MCF 10A (cell line): ENCODE measurements around the gene EVL. TPM values are rescaled to one million over a fixed set of nuclear protein-coding genes. Genes with fewer than 3 reads are reported as not detected.
"Not testable (repeated sequence)": the region's sequence is repeated elsewhere in the genome, so short reads cannot be mapped to it uniquely, and the experiment has no call there.

ENCODE experiments used
- BruUV-seq: library from RNA; stranded (reverse); fragments of 400-500 nt; replicated peaks from 2 replicates; lab custom pipeline; 2021; lab: Mats Ljungman, UMichigan
- CTCF ChIA-PET: fragments of 300-600 bp; sonication (Branson Sonifier 250); formaldehyde crosslinking; extraction: SDS; loops from one replicate; lab custom pipeline; 2021; ENCODE audit warnings: antibody characterized with exemption, inconsistent platforms; lab: Yijun Ruan, JAX
- POLR2A ChIA-PET: fragments of 300-600, 350-650 bp; sonication (Branson Sonifier 250); formaldehyde crosslinking; extraction: SDS; loops from one replicate; lab custom pipeline; 2020; ENCODE audit warnings: antibody characterized with exemption, inconsistent platforms; lab: Yijun Ruan, JAX
- DNase-seq: peaks from one replicate; pipeline ENCODE4 v3.0.0-alpha.2; 2018; ENCODE audit not compliant: unreplicated experiment
- H3K27ac Mint-ChIP-seq: one replicate; pipeline ENCODE4 v1.8.0; 2022; ENCODE audit warnings: mild to moderate bottlenecking, low read depth, mixed read lengths; ENCODE audit not compliant: unreplicated experiment
- H3K27me3 Mint-ChIP-seq: one replicate; pipeline ENCODE4 v1.8.0; 2022; ENCODE audit warnings: mixed read lengths; ENCODE audit not compliant: insufficient read depth, unreplicated experiment
- H3K36me3 Mint-ChIP-seq: one replicate; pipeline ENCODE4 v1.8.0; 2022; ENCODE audit warnings: mild to moderate bottlenecking, moderate library complexity, mixed read lengths; ENCODE audit not compliant: insufficient read depth, unreplicated experiment
- H3K4me1 Mint-ChIP-seq: one replicate; pipeline ENCODE4 v1.8.0; 2022; ENCODE audit warnings: mixed read lengths; ENCODE audit not compliant: insufficient read depth, unreplicated experiment
- H3K4me3 Mint-ChIP-seq: one replicate; pipeline ENCODE4 v1.8.0; 2022; ENCODE audit warnings: mild to moderate bottlenecking, moderate library complexity, mixed read lengths; ENCODE audit not compliant: unreplicated experiment
- H3K9me3 Mint-ChIP-seq: one replicate; pipeline ENCODE4 v1.8.0; 2022; ENCODE audit warnings: mixed read lengths; ENCODE audit not compliant: unreplicated experiment
- intact Hi-C: fragments of 100-400 bp; cut with micrococcal nuclease; formaldehyde crosslinking; loops from 2 replicates; pipeline ENCODE4 v1.14.1; 2022
- total RNA-seq: library from RNA; stranded (reverse); gene quantifications from 2 replicates; pipeline ENCODE4 v1.2.3, GENCODE V29; 2022
- TF ChIP-seq, protein P1 (sequence below): fragments of 200-600 bp; IDR thresholded peaks from one replicate; pipeline ENCODE4 v1.8.0; 2022; ENCODE audit warnings: antibody characterized with exemption, mild to moderate bottlenecking; ENCODE audit not compliant: unreplicated experiment

The EVL gene
- total RNA-seq, 1 experiment from 2014 or later: 55.4 TPM

DNA sequence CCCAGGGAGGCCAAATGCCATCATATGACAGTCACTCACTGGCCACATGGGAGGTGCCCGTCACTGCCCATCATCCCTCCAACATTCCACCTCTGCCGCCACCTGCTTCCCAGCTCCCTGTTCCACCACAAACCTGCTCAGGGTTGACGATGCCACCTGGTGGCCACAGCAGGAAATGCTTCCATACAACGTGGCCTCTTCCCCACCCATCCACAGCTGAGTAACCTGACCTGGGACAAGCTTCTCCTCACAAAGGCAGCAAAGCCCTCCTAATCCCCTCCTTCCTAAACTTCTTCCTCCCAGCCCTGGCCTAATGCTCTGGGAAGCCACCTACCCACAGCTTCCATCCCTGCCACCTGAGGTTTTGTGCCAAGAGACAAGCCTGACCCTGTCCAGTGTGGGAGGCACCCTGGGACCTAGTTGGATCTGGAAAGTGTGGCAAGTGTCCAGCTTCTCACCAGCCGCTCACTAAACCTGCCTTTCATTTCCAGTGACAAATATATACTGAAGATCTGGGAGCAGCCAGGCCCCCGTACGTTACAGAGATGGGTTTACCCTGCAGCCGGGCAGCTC is 89.9 kb downstream of the EVL start:
- ChIA-PET CTCF (interaction anchor here (0.6 to 3.5 kb wide), 11 partner anchors 33 to 1575 kb away, joined by 3 to 14 read pairs (median 3); no protein-coding TSS in a partner anchor), POLR2A (interaction anchor here (0.9 to 1.1 kb wide), 2 partner anchors 82 to 124 kb away, joined by 3 read pairs; no protein-coding TSS in a partner anchor)
- no TSS peak for BruUV-seq
- DNase-seq: peak; percentile 45
- Mint-ChIP-seq H3K4me1 (no peaks in the 10 kb centered on the region), H3K27me3 (no peaks in the 10 kb centered on the region), H3K36me3 (peaks cover 10% of the 10 kb centered on the region), H3K4me3 (no peak overlapping the region), H3K9me3 (peaks cover 7% of the 10 kb centered on the region), H3K27ac (no peak overlapping the region)
- TF ChIP-seq, protein P1, sequence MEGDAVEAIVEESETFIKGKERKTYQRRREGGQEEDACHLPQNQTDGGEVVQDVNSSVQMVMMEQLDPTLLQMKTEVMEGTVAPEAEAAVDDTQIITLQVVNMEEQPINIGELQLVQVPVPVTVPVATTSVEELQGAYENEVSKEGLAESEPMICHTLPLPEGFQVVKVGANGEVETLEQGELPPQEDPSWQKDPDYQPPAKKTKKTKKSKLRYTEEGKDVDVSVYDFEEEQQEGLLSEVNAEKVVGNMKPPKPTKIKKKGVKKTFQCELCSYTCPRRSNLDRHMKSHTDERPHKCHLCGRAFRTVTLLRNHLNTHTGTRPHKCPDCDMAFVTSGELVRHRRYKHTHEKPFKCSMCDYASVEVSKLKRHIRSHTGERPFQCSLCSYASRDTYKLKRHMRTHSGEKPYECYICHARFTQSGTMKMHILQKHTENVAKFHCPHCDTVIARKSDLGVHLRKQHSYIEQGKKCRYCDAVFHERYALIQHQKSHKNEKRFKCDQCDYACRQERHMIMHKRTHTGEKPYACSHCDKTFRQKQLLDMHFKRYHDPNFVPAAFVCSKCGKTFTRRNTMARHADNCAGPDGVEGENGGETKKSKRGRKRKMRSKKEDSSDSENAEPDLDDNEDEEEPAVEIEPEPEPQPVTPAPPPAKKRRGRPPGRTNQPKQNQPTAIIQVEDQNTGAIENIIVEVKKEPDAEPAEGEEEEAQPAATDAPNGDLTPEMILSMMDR: peak; percentile 71
- intact Hi-C loops: loop anchor here (1.0 kb wide), 1 partner anchor 83 kb away; no protein-coding TSS in a partner anchor

DNA sequence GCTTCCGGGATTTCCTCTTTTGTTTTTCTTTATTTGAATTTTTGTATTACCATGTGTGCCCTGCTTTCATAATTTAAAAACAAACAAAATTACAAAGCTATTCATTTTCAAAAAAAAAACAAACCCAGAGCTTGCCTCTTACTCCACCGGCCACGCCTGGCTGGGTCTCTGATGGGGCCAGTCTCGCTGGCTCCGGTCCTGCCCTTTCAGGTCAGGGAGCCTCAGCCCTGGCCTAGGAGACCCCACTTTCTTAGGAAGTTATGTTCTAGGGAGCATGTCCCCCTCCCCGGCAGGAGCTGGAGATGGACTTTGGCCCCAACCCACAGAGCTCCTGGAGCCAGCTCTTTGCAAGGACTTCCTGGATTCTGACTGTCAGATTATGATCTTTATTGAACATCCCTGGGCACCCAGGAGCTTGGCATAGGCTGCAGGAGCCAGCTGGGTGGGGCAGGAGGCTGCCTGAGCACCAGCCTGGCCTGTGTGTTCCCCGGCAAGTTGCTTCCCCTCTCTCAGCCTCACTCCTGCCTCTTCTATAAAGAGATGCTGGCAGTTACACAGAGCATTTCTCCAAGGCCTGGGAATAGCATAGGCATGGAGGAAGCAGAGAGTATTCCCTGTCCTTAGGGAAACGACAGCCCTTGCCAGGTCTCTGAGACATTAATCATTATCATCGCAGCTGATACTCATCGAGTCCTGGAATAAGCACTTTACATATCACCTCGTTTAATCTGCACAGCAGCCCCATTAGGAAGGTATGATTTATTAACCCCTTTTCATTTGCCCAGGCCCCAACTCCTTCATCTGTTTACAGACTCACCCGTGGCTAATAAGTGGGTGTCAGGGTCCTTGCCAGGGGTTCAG is 90.8 kb downstream of the EVL start:
- TF ChIP-seq, protein P1: no peak
- peaks cover 10% of the 10 kb centered on the region for H3K36me3 Mint-ChIP-seq

GRCh38 chr14:100156776-100157175 is 91.6 kb downstream of the EVL start:
- Mint-ChIP-seq H3K27me3 (no peaks in the 10 kb centered on the region), H3K4me3 (no peak overlapping the region), H3K9me3 (peaks cover 7% of the 10 kb centered on the region), H3K36me3 (peaks cover 10% of the 10 kb centered on the region), H3K4me1 (no peaks in the 10 kb centered on the region), H3K27ac (no peak overlapping the region)
- intact Hi-C loops: no loop called here
- BruUV-seq: no TSS peak
- TF ChIP-seq, protein P1: no peak
- CTCF ChIA-PET: interaction anchor here (0.8 to 3.5 kb wide), 3 partner anchors 26 to 84 kb away, joined by 6 to 14 read pairs (median 13); no protein-coding TSS in a partner anchor
- DNase-seq: no peak
- POLR2A ChIA-PET: no interaction called here

More for the DNA sequence above, 90.8 kb downstream of the EVL start:
- H3K4me1 Mint-ChIP-seq: no peaks in the 10 kb centered on the region
- no TSS peak for BruUV-seq
- H3K9me3 Mint-ChIP-seq: peaks cover 7% of the 10 kb centered on the region
- no peaks in the 10 kb centered on the region for H3K27me3 Mint-ChIP-seq
- no peak overlapping the region for H3K27ac Mint-ChIP-seq
- POLR2A ChIA-PET: interaction anchor here (0.5 to 1.1 kb wide), 3 partner anchors 9 to 83 kb away, joined by 3 to 4 read pairs (median 3); no protein-coding TSS in a partner anchor
- intact Hi-C loops: loop anchor here (1.0 kb wide), 1 partner anchor 84 kb away; no protein-coding TSS in a partner anchor
- H3K4me3 Mint-ChIP-seq: no peak overlapping the region
- no peak for DNase-seq
- CTCF ChIA-PET: interaction anchor here (0.5 to 3.5 kb wide), 10 partner anchors 47 to 1574 kb away, joined by 3 to 14 read pairs (median 3); no protein-coding TSS in a partner anchor

DNA sequence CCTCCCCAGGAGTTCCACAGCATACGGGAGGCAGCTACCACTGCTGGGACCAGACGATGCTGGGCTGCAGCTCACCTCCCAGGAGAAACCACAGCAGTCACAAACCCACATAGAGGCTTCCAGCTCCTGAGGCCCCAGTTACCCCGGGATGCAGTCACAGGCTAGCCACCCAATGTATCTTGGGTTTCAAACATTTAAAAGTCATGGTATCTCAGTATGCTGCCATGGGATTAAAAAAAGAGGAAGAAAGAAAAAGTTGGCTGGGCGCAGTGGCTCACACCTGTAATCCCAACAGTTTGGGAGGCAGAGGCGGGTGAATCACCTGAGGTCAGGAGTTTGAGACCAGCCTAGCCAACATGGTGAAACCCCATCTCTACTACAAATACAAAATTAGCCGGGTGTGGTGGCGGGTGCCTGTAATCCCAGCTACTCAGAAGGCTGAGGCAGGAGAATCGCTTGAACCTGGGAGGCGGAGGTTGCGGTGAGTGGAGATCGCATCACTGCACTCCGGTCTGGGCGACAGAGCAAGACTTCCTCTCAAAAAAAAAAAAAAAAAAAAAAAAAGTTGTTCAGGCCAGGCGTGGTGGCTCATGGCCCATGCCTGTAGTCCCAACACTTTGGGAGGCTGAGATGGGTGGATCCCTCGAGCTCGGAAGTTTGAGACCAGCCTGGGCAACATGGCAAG is 92.5 kb downstream of the EVL start:
- H3K4me1 Mint-ChIP-seq, H3K27ac Mint-ChIP-seq, POLR2A ChIA-PET, H3K4me3 Mint-ChIP-seq, BruUV-seq, intact Hi-C loops, H3K9me3 Mint-ChIP-seq, H3K27me3 Mint-ChIP-seq, DNase-seq: not testable (repeated sequence)
- CTCF ChIA-PET: interaction anchor here (0.6 to 3.5 kb wide), 4 partner anchors 25 to 85 kb away, joined by 3 to 14 read pairs (median 4); no protein-coding TSS in a partner anchor
- peaks cover 10% of the 10 kb centered on the region for H3K36me3 Mint-ChIP-seq
